DMS79 treated with DMSO at 0.1 percent for 48 hours (cell line): Measurements from ENCODE around the gene LCMT2.
"Not testable (repeated sequence)": the region's sequence is repeated elsewhere in the genome, so short reads cannot be mapped to it uniquely, and the experiment has no call there.

Experiments
- DNase-seq: peaks from one replicate; lab custom pipeline; 2025; lab: John Stamatoyannopoulos, UW

The LCMT2 gene

DNA sequence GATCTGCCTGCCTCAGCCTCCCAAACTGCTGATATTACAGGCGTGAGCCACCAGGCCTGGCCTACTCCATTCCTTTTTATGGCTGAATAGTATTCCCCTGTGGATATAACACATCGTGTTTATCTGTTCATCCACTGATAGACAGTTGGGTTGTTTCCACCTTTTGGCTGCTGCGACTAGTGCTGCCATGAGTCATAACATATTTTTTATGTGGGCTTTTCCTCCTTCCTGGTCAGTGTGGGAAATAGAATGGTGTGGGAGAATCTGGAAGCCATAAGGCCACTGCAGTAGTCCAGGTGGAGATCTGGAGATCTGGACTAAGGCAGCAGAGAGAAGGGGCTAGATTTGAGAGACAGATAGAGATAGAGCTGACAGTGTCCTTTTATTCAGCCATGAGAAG lies 16.2 kb downstream of the LCMT2 start:
- DNase-seq, result no peak

DNA sequence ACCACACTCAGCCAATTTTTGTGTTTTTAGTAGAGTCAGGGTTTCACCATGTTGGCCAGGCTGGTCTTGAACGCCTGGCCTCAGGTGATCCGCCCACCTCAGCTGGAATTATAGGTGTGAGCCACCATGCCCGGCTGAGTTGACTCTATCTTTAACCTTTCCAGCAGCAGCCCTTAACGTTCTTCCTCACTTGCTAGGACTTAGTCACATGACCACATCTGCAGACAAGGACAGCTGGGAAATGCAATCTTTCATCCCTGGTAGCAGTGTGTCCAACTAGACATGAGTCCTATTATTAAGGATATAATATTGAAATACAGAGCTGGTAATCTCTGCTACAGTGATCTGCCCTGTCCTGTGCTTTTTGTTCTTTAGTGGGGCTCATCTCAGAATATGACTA lies 18.0 kb downstream of the LCMT2 start:
- DNase-seq, result no peak

DNA sequence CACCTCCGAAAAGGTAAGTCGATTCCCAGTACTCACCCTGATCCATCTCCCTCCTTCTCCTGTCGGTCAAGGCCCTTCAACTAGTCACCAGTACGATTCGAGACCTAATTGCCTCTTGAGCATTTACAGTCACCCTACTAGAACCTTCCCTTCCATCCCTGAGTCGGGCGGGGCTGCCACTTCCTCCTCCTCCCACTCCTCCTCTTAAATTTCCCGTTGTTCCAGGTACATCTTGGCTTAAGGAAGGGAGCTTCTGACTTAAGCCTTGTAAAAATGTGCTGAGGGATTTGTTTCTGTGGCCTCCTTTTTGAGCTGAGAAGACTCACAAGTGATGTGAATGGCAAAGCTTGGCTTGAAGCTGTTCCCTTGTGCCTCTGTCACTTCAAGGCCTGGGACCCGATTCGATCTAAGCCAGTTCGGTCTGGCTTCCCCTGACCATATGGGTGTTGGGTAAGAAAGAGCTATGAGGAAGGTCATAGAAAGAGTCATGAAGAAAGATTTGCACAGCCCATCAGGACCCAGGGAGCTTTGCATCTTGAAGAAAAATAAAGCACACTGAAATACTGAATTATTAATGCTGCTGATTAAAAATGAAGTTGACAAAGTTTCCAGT lies 28.1 kb downstream of the LCMT2 start, which contains the start of gene TGM7:
Gene TGM7 (minus strand): TSS at position 51 of the 613 bp plus-strand sequence.
- no peak for DNase-seq

DNA sequence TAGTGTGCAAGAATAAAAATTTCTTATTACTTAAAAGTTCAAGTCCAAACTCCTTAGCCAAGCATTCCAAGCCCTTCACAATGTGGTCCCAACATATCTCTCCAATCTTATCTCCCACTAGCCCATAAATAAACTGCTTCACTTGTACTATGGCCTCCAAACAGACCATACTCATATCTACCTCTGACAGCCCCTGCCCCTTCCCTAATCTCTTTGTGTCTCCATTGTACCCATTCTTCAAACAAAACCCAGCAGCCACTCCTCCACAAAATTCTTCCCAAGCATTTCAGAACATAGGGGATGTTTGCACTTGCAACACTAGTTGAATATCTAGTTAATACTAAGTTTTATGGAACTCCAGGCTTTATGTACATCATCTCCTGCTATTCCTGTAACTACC lies 30.5 kb downstream of the LCMT2 start:
- DNase-seq, result no peak

DNA sequence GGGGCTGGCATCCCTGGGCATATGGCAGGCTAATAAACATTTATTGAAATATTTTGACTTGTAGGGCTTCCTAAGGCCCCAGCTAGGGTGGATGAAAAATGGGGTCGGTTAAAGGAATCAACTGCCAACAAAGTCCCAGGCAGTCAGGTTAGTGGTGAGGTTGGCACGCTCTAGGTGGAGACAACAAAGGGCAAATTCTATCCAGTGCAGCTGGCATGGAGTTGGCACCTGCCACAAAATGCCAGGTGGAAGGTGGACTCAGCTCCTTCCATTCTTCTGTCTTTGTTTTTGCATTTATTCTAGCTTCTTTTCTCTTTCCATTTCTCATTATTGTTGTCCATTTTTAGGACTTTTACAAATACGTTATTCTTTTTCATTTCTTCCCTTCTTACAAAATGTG lies 31.0 kb downstream of the LCMT2 start:
- no peak for DNase-seq

DNA sequence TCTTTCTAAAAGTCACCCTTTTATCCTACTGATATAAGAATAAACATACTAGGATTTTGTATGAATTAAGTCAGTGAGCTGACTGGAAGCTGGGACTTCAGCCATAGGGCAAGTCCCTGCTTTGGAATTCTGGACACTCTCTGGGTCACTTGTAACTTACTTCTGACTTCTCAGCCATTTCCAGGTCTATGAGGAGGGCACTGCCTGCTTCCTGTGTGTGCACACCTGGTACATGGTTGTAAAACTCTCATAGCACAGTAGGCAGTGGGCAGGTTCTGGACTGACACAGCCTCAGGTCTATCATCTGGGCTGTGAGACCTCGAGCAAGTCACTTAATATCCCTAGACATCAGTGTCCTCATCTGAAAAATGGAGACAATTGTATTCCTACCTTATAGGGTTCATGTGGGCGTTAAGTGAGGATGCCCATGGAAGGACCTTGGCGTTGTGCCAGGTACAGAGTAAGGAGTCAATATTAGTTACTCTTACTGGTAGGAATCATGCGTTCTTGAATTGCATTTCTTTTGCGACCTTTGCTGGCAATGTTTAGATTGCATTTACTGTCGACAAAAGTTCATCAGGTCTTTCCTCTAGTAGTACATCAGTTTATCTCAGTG lies 36.2 kb downstream of the LCMT2 start:
- no peak for DNase-seq

DNA sequence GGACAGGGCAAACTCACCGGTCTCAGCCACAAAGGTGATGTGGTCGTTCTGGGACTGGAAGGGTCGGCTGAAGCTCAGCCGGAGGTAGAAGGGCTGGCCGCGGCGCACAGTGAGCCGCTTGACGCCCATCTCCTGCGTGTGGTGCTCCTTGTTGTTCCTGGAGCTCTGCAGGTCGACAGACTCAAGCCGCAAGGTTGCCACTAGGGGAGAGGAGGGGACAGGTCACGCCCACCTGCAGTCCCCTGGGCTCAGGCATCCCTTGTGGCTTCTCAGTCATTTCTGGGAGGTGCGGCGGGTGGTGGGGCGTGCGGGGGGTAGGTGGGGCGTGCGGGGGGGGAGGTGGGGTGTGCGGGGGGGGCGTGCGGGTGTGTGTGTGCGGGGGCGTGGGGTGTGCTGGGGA lies 36.9 kb downstream of the LCMT2 start:
- no peak for DNase-seq

DNA sequence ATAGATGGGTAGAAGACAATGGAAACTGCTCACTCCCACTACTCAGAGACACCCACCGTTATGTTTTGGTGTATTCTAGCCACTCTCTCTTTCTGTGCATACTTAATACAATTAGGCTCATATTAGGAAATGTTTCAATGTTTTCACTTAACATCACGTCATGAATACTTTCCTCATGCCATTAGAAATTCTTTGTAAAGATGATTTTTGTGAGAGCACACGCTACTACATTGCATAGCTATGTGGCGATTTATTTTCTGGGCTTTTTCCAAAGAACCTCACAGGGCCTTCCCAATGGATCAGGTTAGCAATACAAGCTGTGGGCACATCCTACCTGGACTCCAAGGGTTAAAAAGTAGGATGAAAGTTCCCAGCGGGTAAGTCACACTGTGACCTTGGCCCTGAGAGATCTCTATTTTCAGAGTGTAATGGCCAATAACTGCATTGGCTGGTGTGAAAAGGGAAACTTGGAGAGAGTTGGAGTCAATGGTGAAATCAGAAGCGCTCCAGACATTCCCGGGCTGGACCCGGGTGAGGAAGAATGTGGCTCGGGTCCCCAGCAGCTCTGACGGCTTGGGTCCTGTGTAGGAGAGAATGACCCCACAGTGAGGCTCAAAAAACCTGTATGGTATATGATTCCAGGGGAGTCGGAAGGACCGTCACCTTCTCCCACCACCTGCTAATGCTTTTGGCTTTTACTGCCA lies 37.8 kb downstream of the LCMT2 start:
- DNase-seq, result no peak

DNA sequence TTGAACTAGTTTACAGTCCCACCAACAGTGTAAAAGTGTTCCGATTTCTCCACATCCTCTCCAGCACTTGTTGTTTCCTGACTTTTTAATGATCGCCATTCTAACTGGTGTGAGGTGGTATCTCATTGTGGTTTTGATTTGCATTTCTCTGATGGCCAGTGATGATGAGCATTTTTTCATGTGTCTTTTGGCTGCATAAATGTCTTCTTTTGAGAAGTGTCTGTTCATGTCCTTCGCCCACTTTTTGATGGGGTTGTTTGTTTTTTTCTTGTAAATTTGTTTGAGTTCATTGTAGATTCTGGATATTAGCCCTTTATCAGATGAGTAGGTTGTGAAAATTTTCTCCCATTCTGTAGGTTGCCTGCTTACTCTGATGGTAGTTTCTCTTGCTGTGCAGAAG lies 40.7 kb downstream of the LCMT2 start:
- DNase-seq, result not testable (repeated sequence)

DNA sequence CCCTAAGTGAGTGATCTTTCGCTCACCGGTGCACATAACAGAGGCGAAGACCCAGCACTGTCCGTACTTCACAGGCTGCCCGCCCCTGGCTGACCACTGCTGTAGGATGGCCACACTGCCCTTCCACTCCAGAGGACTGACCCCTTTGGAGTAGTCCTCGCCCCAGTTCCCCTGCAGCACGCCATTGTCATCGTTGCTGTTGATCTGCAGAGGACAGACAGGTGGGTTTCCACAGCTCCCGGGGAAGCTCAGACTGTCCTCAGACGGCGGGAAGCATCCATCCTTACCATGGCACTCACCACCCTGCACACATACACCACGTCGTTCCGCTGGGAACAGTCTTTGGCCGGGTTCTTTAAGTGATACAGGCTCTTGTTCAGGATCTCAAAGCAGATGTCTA lies 43.1 kb downstream of the LCMT2 start:
- DNase-seq, result no peak

DNA sequence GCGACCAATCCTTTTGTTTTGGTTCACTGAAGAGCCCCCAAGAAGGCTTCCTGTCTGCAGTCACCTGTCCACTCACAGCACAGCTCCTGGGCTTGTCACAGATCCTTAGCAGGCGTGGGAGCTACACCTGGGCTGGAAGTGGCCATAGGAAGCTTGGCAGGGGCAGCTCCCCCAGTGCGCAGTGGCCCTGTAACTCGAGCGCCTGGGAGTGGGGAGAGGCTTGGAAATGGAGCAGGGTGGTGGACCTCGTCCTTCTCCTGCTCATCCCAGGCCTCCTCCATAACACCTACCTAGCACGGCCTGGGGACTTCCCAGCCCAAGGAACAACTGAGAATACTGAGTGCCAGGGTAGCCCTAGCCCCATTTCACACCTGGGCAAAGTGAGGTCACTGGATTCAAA lies 44.3 kb downstream of the LCMT2 start:
- DNase-seq, result no peak

DNA sequence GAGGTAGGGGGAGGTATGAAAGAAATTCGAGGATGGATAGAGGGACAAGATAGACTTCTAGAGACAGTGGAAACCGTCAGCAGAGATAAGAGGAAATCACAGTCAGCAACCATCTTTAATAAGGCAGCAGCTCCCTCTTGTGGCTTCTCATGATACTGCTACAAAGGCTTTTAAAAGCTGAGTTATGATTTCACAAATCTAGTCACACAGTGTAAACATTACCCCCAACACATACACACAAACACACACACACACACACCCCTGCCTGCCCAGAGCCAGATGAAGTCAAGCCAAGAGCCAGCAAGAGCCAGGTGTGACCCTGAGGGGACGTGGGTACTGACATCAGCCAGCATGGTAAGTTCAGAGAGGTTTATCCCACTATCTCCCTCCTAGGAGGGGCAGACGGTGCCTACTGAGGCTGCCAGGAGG lies 44.8 kb downstream of the LCMT2 start:
- DNase-seq, result peak; percentile 6

DNA sequence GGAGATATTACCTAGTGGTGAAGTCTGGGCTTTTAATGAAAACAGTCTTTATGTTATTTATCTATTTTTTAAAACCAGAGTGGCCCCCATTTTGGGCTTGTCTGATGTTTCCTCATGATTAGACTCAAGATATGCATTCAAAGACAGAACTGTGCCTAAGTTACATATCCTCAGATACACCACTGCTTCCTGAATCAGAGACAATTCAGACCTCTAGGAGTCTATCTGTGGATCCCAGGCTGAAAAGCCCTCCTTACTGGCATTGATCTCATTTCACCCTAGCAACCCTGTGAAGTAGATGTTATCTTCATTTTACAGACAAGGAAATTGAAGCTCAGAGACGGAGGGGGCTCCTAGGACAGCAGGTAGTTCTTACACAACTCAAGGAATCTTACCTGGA lies 46.8 kb downstream of the LCMT2 start:
- no peak for DNase-seq

DNA sequence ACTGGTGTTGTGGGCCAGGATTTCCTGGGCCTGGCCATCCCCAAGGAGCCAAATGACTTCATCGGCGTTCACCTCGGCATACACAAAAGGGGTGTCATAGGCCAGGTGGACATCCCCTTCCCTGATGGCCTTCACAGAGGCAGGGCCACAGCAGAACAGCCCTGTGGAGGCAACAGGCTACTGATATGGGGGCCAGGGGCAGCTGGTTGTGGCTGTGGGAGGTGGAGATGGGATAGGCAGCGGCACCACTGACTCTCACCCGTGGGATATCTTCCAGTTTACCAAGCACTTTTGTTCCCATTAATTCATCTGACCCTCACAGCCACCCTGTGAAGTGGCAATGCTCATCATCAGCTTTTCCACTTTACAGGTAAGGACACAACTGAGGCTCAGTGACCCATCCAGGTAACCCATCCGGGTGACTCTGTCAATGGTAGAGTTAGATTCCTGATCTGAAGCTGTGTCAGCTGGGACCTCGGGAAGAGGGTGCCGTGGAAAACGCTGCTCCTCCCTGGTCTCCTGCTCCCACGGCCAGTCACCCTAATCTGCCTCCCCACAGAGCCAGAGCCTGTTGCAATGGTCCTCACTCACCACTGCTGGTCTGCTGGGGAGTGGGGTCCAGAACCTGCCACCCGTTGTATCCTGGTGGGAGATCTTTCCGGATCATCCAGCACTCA lies 48.3 kb downstream of the LCMT2 start:
- no peak for DNase-seq

DNA sequence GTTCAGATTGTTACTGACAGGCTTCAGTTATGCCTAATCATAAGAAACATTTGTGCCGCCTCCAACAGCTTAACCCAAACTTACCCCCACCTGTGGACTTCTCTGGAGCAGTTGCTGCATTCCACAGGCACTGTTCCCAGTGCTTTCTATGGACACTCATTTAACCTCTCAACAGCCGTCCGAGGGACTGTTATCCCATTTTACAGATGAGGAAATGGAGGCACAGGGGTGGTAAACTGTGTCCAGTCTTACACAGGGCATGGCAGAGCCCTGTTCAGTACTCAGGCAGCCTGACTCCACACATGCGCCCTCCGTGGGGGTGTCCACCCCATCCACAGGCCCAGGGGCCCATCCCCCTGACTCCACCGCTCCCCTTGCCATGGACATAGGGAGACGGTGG lies 49.4 kb downstream of the LCMT2 start:
- DNase-seq, result no peak

DNA sequence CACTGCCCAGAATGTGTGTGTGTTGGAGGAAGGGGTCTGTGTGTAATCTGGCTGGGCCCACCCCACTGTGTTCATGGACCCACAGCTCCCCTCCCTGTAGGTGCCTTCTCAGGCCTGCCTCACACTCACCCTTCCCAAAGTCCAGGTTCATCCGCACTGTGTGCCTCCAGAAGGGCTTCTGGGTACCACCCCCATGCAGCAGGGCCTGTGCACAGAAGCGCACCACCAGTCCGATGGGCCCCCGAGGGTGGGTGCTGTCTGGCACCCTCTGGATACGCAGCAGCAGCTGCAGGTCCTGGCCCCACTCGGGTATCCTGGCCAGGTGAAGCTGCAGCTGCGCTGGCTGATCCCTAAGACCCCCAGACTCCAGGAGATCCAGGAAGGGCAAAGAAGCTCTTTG lies 50.9 kb downstream of the LCMT2 start:
- DNase-seq, result no peak

DNA sequence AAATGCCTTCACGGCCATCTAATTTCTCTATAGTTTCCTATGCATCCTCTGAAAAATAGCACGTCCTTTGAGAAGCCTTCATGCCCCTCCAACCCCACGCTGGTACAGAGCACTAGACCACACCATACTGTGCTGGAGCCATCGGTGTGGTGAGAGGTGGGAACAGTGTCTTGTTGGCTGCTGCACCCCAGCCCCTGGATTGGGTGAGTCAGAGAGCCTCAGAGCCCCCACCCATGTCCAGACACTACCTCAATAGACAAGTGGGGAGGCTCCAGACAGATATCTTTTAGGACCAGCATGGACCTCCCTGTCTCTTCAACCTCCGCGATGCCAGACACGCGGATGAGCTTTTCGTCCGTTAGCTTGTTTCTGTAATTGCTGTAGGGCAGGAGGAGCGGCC lies 51.5 kb downstream of the LCMT2 start:
- DNase-seq, result no peak

DNA sequence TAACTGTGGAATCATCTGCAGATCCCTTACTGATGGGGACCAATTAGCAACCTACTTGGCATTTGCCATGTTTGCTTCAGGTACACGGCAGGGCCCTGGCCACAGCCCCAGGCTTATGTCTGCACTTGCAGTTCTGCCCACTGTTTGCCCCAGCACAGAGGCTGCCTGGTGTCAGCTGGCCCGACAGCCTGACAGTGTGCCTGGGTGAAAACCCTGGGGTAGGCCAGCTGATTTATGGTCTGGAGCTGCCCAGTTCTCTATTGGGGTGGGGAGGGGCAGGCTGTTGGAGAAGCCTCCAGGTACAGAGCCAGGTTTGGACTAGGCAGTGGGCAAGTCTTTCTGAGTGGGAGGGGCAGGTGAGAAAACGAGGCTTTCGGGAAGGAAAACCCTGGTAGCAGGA lies 52.5 kb downstream of the LCMT2 start:
- DNase-seq, result no peak

DNA sequence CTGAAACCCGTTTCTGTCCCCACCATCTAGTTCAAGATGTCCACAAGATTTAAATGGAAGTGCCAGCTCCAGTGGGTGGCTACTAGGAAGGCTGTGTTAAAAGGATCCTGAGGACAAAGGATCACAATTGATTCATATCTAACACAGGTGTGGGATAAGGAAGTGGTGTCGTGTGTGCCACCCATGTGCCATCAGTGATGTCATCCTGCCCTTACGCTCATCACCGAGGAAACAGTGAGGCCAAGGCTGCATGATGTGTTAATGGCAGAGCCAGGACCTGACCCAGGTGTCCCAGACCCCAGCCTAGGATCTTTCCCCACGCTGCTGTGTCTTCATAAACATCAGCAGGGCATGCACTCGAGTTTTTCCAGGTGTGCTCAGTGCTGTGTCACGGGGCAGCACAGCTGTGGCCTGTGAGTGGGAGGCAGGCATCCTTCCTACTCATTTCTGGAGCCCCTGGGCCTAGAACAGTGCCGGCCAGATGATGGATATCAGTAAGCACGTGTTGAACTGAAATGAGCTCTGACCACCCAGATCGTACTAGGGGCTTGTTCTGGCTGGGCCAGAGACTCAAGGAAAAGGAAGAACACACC lies 53.0 kb downstream of the LCMT2 start:
- DNase-seq, result no peak

DNA sequence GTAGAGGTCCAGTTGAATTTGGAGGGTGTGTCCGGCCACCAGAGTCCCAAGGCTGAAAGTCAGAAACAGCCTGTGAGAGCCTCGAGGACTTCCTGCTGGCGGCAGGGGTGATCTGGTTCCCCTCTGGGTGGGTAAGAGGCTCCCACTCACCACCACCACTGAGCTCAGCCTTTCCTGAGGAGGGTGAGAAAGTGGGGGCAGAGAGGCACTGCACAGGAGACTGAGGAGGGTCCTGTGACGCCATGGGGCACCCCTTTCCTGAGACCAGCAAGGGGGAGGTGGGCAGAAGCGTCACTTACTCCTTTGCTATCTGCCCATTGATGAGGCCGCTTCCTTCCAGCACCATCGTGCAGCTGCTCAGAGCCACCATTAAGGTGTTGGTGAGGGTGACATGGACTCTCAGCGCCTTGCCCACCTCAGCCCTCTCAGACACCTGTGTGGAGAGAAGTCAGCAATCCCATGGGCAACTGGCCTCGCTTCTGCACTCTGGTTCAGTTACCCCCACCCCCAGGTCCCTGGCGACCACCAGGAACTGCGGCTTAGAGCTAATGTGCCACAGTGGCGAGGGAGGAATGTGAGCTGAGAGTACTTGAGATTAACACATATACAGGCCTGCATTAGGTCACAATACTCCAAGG lies 53.7 kb downstream of the LCMT2 start:
- no peak for DNase-seq

DNA sequence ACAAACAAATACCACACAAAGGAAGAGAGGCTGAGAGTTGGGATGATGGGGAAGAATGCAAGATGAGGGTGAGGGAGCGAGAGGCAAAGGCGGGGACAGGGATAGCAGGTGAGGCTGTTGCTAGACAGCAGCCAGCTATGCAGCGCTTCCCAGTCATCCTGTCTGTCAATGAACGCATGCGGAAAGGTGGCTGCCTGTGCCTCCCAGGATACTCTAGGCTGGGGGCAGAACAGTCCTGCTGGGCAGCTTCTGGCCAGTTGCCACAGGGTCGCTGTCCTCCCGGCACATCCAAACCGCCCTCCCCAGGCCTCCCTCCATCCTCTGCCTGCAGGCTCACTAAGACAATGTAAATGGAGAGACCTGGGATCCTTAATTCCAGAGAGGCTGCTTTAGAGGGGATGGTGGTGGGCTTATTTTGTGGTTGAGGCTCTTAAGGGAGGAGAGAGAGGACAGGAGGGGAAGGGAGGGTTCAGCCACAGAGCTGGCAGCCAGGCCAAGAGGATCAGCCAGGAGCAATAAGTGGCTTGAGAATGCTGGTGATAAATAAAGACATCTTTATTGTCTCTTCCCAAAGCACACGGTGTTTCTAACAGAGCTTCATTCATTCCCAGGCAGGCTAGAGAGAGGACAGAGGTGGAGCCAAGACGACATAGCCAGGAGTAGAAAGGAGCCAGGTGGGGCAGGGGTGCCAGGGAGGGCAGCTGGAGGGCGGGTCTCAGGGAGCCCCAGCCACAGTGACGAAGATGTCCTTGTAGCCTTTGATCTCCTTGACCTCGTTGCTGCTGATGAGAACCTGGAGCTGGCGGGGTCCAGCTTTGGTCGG lies 54.4 kb downstream of the LCMT2 start:
- DNase-seq, result no peak
